Measurements from ENCODE around the gene GJC3. TPM values are rescaled to one million over a fixed set of nuclear protein-coding genes. Genes with fewer than 3 reads are reported as not detected.
"Not testable (repeated sequence)": the region's sequence is repeated elsewhere in the genome, so short reads cannot be mapped to it uniquely, and the experiment has no call there.

Gene GJC3
- total RNA-seq, 3 donors from 2014 or later (not counting 1 experiment from before 2014, with no cell fraction given) = not detected

- H3K4me1 ChIP-seq (ENCODE audit: control insufficient read depth, insufficient read depth, low read length); ATAC-seq; H3K9me3 Mint-ChIP-seq; H3K9me3 ChIP-seq (ENCODE audit: control insufficient read depth, insufficient read depth, low read length); DNase-seq; intact Hi-C loops (cut with micrococcal nuclease); H3K27me3 Mint-ChIP-seq (ENCODE audit: low read depth in 2 of 2); H3K27ac Mint-ChIP-seq; H3K27me3 ChIP-seq (ENCODE audit: control insufficient read depth, insufficient read depth, low read length); H3K4me3 Mint-ChIP-seq; H3K4me1 Mint-ChIP-seq; H3K27ac ChIP-seq (ENCODE audit: low read length); H3K4me3 ChIP-seq (ENCODE audit: low read length): not testable (repeated sequence)
- 94% methylated on average over 20 of the region's 29 CpGs for WGBS (ENCODE audit: insufficient coverage)
- peaks cover 14% of the 10 kb centered on the region for H3K36me3 ChIP-seq (ENCODE audit: control insufficient read depth, insufficient read depth, low read length)
- peaks cover 19% of the 10 kb centered on the region for H3K36me3 Mint-ChIP-seq
Observed at GRCh38 chr7:99888366-99888765, 41.1 kb downstream of the GJC3 start.

DNA sequence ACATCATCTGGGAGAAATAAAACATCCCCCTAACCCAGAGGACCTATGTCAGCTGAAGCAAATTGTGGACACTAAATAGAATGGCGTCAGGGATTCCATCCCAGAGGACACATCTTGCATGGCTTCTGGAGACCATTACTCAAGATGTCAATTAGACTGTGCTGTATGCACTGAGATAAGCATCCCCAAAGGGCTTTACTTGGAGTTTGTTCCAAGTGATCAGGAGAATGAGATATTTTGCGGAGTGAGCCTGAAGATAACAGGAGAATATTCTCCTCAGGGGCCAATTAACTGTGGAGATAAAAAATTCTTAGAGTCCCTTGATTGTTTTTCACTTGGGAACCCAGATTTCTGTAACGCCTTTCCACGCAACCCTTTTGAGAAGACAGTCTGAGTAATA, 48.0 kb downstream of the GJC3 start:
- intact Hi-C loops (cut with micrococcal nuclease) = no loop called here
- Mint-ChIP-seq H3K27me3 (ENCODE audit: low read depth in 2 of 2) (peaks cover 0 to 2% of the 10 kb centered on the region in 2 donors), H3K4me1 (no peaks in the 10 kb centered on the region), H3K36me3 (no peaks in the 10 kb centered on the region), H3K4me3 (no peak overlapping the region), H3K27ac (no peak overlapping the region), H3K9me3 (no peaks in the 10 kb centered on the region)
- Histone ChIP-seq H3K4me3 (ENCODE audit: low read length) (no peak overlapping the region), H3K27me3 (ENCODE audit: control insufficient read depth, insufficient read depth, low read length) (no peaks in the 10 kb centered on the region), H3K4me1 (ENCODE audit: control insufficient read depth, insufficient read depth, low read length) (no peaks in the 10 kb centered on the region), H3K27ac (ENCODE audit: low read length) (no peak overlapping the region), H3K36me3 (ENCODE audit: control insufficient read depth, insufficient read depth, low read length) (no peaks in the 10 kb centered on the region), H3K9me3 (ENCODE audit: control insufficient read depth, insufficient read depth, low read length) (no peaks in the 10 kb centered on the region)
- ATAC-seq (no peak), DNase-seq (no peak)
- TF ChIP-seq, protein P1, sequence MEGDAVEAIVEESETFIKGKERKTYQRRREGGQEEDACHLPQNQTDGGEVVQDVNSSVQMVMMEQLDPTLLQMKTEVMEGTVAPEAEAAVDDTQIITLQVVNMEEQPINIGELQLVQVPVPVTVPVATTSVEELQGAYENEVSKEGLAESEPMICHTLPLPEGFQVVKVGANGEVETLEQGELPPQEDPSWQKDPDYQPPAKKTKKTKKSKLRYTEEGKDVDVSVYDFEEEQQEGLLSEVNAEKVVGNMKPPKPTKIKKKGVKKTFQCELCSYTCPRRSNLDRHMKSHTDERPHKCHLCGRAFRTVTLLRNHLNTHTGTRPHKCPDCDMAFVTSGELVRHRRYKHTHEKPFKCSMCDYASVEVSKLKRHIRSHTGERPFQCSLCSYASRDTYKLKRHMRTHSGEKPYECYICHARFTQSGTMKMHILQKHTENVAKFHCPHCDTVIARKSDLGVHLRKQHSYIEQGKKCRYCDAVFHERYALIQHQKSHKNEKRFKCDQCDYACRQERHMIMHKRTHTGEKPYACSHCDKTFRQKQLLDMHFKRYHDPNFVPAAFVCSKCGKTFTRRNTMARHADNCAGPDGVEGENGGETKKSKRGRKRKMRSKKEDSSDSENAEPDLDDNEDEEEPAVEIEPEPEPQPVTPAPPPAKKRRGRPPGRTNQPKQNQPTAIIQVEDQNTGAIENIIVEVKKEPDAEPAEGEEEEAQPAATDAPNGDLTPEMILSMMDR (IDR thresholded peaks at IDR 0.05) = no peak
- 96% methylated on average over 4 of the region's 4 CpGs for WGBS (ENCODE audit: insufficient coverage)

DNA sequence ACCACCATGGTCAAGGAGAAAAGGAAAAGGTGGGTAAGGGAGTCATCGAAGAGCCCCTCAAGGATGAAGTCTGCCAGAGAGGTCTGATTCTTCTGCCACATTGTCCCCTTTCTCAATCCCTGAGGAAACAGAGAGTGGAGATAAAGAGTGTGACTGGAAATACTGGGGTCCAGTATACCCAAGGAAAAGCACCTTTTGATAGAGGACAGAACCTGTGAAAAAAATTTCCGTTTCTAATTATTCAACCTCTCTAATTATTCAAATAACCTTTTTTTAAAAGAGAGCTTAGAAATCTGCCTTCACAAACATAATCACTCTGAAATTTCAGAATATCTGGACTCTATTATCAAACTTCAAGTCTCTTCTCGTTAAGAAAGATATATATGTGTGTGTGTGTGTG, 52.5 kb downstream of the GJC3 start, which contains the start of gene OR2AE1:
Gene OR2AE1, minus strand, starts transcription at position 101 of the 400 bp plus-strand sequence. Its CDS starts 0 bp downstream, at position 101.
- no peaks in the 10 kb centered on the region for H3K4me1 ChIP-seq (ENCODE audit: control insufficient read depth, insufficient read depth, low read length)
- no peaks in the 10 kb centered on the region for H3K36me3 ChIP-seq (ENCODE audit: control insufficient read depth, insufficient read depth, low read length)
- H3K9me3 ChIP-seq (ENCODE audit: control insufficient read depth, insufficient read depth, low read length) = no peaks in the 10 kb centered on the region
- H3K27ac ChIP-seq (ENCODE audit: low read length) = no peak within 1 kb of the TSS
- ATAC-seq (no peak), DNase-seq (no peak)
- no peaks in the 10 kb centered on the region for H3K4me1 Mint-ChIP-seq
- intact Hi-C loops (cut with micrococcal nuclease) = no loop called here
- H3K4me3 Mint-ChIP-seq = no peak within 1 kb of the TSS
- TF ChIP-seq, protein P1 (IDR thresholded peaks at IDR 0.05) = no peak
- H3K27me3 Mint-ChIP-seq (ENCODE audit: low read depth in 2 of 2) = peaks cover 0 to 2% of the 10 kb centered on the region in 2 donors
- no peaks in the 10 kb centered on the region for H3K27me3 ChIP-seq (ENCODE audit: control insufficient read depth, insufficient read depth, low read length)
- no peak within 1 kb of the TSS for H3K27ac Mint-ChIP-seq
- H3K9me3 Mint-ChIP-seq = no peaks in the 10 kb centered on the region
- WGBS (ENCODE audit: insufficient coverage) = 95% methylated on average over 2 of the region's 3 CpGs
- no peaks in the 10 kb centered on the region for H3K36me3 Mint-ChIP-seq
- H3K4me3 ChIP-seq (ENCODE audit: low read length) = no peak within 1 kb of the TSS

- no peak for DNase-seq
- no peak for ATAC-seq
- intact Hi-C loops (cut with micrococcal nuclease) = no loop called here
- H3K4me1 Mint-ChIP-seq = no peaks in the 10 kb centered on the region
- no peak overlapping the region for H3K27ac ChIP-seq (ENCODE audit: low read length)
- no peaks in the 10 kb centered on the region for H3K27me3 ChIP-seq (ENCODE audit: control insufficient read depth, insufficient read depth, low read length)
- no peak overlapping the region for H3K27ac Mint-ChIP-seq
- H3K9me3 ChIP-seq (ENCODE audit: control insufficient read depth, insufficient read depth, low read length) = no peaks in the 10 kb centered on the region
- peaks cover 0 to 2% of the 10 kb centered on the region in 2 donors for H3K27me3 Mint-ChIP-seq (ENCODE audit: low read depth in 2 of 2)
- no peak overlapping the region for H3K4me3 Mint-ChIP-seq
- no peaks in the 10 kb centered on the region for H3K36me3 ChIP-seq (ENCODE audit: control insufficient read depth, insufficient read depth, low read length)
- TF ChIP-seq, protein P1 (IDR thresholded peaks at IDR 0.05) = no peak
- WGBS (ENCODE audit: insufficient coverage) = 91% methylated on average over 5 of the region's 5 CpGs
- H3K36me3 Mint-ChIP-seq = no peaks in the 10 kb centered on the region
- no peaks in the 10 kb centered on the region for H3K4me1 ChIP-seq (ENCODE audit: control insufficient read depth, insufficient read depth, low read length)
- no peaks in the 10 kb centered on the region for H3K9me3 Mint-ChIP-seq
- no peak overlapping the region for H3K4me3 ChIP-seq (ENCODE audit: low read length)
Observed at GRCh38 chr7:99876491-99876890, 52.9 kb downstream of the GJC3 start.

Other genes starting within 250 kb of the GJC3 start
- under 1 TPM in 1 of 3 donors, not detected in 2; 0.14 TPM for gene CYP3A5, start 249.6 kb downstream of the GJC3 start, total RNA-seq
- gene CYP3A7, start 194.4 kb downstream of the GJC3 start, total RNA-seq = not detected
- gene CYP3A4, start 145.4 kb downstream of the GJC3 start, total RNA-seq = not detected
- not detected for gene CYP3A43, start 101.6 kb downstream of the GJC3 start, total RNA-seq
- gene OR2AE1, start 52.6 kb downstream of the GJC3 start, total RNA-seq = not detected
- gene TRIM4, start 10.1 kb downstream of the GJC3 start, total RNA-seq = 10 to 100 TPM; 16.8 to 28.1 (median 22.4) TPM
- not detected for gene AZGP1, start 46.4 kb upstream of the GJC3 start, total RNA-seq
- gene ZKSCAN1, start 86.0 kb upstream of the GJC3 start, total RNA-seq = 10 to 100 TPM; 57.6 to 62.5 (median 60.8) TPM
- 1 to 10 TPM; 6.2 to 8.9 (median 7.2) TPM for gene ZSCAN21, start 120.2 kb upstream of the GJC3 start, total RNA-seq
- 10 to 100 TPM; 37.8 to 51.6 (median 49.0) TPM for gene ZNF3, start 152.1 kb upstream of the GJC3 start, total RNA-seq
- 10 to 100 TPM; 79.0 to 94.6 (median 84.4) TPM for gene COPS6, start 159.3 kb upstream of the GJC3 start, total RNA-seq
- 100 to 1,000 TPM; 112 to 214 (median 137) TPM for gene MCM7, start 171.8 kb upstream of the GJC3 start, total RNA-seq
- 10 to 100 TPM in 2 of 3 donors, 1 to 10 TPM in 1; 8.4 to 12.8 (median 12.7) TPM for gene AP4M1, start 172.0 kb upstream of the GJC3 start, total RNA-seq
- 10 to 100 TPM; 42.2 to 56.8 (median 47.9) TPM for gene TAF6, start 189.7 kb upstream of the GJC3 start, total RNA-seq
- gene CNPY4, start 190.0 kb upstream of the GJC3 start, total RNA-seq = 10 to 100 TPM; 19.1 to 25.8 (median 23.9) TPM
- 1 to 10 TPM; 2.8 to 4.3 (median 4.1) TPM for gene MBLAC1, start 197.3 kb upstream of the GJC3 start, total RNA-seq
- 100 to 1,000 TPM; 148 to 161 (median 156) TPM for gene LAMTOR4, start 219.3 kb upstream of the GJC3 start, total RNA-seq
- 10 to 100 TPM; 55.1 to 59.2 (median 56.5) TPM for gene TRAPPC14, start 229.1 kb upstream of the GJC3 start, total RNA-seq
- gene GAL3ST4, start 239.0 kb upstream of the GJC3 start, total RNA-seq = under 1 TPM; 0.78 to 0.95 (median 0.78) TPM
- gene GPC2, start 247.8 kb upstream of the GJC3 start, total RNA-seq = 1 to 10 TPM; 1.9 to 2.4 (median 2.3) TPM
- gene STAG3, start 248.3 kb upstream of the GJC3 start, total RNA-seq = 1 to 10 TPM; 5.0 to 5.6 (median 5.5) TPM

Measured in natural killer cell (primary cell).